ENCODE measurements around the gene SHPK.

DNA sequence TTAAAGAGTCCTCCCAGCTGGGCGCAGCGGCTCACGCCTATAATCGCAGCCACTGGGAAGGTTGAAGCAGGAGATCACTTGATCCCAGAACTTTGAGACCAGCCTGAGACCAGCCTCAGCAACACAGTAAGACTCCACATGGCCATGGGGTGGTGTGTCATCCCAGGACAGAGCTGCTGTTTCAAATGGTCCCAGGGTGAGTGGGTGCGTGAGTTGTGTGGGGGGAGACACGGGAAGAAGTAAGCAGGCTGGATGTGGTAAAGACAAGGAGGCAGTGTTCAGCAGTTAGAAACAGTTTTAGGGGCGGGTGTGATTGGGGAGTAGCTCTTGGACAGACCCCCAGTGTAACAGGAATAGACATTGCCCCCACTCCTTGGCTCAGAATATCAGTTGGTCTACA, 3.8 kb downstream of the SHPK start:
- TF ChIP-seq POLR2A (IDR thresholded peaks at IDR 0.05) (no peak), POLR2AphosphoS5 (IDR thresholded peaks at IDR 0.05) (no peak)
